ENCODE measurements around the gene WHAMM.
"Not testable (repeated sequence)": the region's sequence is repeated elsewhere in the genome, so short reads cannot be mapped to it uniquely, and the experiment has no call there.

Gene WHAMM

DNA sequence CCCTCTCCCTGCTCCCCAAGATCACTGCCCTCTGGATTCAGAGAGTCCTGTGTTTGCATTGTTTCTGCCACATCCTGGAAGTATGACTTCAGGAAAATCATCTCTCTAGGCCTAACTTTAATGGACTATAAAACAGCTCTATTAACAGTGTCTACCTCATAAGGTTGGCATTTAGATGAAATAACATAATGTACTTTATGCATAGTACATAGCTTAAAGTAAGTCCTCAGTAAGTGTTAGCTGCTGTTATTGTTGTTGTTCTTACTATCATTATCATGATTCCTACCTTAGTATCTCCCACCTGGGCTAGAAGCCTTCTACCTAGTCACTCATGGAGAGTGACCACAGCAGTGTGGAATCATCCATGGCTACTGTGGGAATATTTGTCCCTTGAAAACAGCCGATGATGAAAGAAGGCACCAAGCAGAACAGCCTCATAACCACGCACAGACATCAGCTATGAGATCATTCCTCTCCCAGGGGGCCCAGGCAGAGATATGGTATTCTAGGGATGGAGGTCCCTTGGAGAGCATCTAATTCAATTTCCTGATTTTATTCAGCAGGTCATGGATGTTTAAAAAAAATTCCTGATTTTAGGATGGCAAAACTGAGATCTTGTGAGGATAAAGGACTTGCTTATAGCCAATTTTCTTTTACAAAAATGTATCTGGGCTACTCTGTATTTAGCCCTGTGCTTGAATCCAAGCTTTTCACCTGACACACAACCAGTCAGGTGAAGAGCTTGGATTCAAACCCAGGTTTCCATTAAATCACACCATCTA, 5.4 kb upstream of the WHAMM start:
- no peak for DNase-seq

DNA sequence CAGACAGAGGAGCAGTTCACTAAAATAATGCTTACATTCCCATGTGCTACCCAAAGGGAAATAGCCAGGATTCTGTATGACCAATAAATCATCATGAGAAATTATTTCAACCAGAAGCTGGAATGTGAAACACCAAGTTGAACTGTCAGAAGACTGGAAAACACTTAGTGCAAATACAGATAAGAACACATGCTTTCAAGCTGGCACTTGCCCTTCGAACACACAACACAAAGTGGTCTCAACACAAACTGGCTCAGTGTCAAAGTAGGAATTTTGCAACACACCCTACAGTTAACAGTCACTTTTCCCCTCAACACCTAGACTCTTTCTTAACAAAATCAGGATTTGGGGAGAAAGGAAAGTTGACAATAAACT, 4.9 kb upstream of the WHAMM start:
- no peak for DNase-seq

DNA sequence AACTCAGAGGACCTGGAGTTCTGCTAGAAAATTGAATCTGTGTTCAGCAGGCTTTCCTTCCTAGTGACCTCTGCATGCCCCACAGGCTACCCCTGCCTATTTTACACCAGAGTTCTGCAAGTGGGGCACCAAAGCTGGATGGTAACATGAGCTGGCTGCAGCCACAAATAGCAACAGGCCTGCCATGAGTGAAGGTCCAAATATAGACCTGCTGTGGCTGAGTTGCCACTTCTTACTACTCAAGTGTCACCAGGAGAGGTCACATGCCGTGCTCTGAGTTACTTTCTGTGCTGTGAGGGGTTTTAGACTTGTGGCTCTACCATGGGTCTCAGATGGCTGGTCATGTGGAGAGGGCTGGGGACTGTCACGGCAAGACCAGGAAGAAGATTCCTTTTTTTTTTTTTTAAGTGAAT, 3.4 kb upstream of the WHAMM start, which contains the start of gene FSD2:
Gene FSD2 (minus strand): TSS at position 76 of the 413 bp plus-strand sequence. CDS start 18,679 bp downstream, outside the sequence.
- peak; percentile 76 for DNase-seq

DNA sequence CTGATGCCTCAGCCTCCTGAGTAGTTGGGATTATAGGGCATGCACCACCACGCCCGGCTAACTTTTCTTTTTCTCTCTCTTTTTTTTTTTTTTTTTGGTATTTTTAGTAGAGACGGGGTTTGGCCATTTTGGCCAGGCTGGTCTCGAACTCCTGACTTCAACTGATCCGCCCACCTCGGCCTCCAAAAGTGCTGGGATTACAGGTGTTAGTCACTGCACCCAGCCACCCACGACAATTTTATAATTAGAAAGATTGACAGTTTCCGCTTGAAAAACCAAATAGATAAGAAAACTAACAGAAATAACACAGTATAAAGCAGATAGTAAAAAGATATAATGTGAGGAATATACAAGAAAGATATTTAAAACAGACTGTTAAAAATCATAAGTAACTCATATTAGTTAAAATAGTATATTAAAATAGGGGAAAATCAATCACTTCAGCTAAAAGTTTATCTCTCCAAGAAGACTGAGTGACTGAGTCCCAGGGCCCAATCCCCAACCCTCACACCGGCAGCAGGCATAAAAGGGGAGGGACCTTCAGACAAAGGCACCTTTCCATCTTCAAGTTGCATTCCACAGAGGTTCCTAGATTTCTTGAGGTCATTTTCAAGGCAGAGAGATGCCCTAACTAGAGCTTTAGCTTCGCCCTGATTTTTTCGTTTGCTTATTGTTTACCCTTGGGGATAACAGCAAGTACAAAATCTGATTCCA, 1.4 kb upstream of the WHAMM start:
- no peak for DNase-seq

DNA sequence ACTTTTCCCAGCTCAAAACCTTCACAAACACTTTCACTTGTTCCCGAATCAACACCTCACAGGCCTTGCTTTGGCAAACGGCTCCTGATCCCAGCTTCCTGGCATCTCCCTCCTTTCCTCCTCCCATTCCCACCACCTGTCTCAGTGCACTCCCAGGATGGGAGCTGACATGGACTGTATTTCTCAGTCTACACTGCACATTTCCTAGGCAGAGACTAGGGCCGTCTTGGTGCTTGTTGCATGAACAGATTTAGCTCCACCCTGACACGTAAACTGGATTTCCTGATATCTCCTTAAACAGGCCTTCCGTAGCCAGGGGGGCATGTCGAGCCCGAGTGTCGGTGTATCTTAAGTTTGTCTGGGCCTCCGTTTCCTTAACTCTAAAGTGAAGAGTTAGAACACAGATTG, 790 bp upstream of the WHAMM start:
- peak; percentile 3 for DNase-seq

DNA sequence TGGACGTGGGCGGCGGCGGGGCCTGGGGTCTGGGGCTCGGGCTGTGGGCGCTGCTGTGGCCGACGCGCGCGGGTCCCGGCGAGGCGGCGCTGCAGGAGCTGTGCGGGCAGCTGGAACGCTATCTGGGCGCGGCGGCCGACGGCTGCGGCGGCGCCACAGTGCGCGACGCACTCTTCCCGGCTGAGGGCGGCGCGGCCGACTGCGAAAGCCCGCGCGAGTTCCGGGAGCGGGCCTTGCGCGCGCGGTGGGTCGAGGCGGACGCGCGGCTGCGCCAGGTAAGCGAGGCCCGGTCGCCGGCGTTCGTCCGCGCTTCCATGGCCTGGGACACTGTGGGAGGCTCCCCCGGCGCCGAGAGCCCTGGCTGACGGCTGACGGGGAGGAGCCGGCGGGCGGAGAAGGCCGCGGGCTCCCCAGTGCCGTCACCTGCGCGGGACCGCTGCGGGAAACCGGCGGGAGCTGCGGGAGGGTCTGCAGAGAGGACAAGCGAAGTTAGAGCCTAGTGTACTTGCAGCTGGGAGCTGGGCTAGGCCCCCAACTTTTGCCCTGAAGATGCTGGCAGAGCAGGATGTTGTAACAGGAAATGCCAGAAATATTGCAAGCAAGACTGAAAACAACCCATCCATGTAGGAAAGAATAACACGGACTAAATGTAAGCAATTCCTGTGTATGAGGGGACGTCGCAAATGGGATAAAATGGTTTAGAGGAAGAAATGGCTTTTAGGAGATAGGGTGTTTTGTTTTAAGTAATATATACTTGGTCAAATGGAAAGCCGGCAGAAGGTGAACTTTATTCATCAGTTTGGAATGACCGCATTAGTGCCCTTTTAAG, 847 bp downstream of the WHAMM start:
- DNase-seq, result peak; percentile 52

DNA sequence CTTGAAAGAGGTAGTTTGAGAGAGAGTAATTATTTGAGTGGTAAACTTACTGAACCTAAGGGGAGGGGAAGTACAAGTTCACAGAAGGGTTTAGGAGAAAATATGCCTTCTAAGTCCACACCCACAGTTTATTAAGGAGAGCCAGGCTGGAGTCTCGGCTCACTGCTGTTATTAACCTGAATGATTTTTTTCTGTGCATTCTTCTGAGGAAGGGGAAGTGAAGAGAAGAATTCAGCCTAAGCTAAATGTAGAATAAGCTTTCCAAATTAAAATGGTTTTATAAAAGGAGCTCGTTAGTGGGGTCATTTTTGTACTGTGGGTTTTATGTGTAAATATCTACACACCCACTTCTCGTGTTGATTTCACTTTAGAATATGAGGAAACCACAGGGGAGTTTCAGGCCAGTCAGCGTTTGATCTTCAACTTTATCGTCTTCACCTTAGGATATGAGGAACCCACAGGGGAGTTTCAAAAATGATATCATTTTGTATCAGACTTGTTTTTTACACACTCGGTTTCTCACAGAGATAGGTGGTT, 1.5 kb downstream of the WHAMM start:
- DNase-seq, result peak; percentile 48

DNA sequence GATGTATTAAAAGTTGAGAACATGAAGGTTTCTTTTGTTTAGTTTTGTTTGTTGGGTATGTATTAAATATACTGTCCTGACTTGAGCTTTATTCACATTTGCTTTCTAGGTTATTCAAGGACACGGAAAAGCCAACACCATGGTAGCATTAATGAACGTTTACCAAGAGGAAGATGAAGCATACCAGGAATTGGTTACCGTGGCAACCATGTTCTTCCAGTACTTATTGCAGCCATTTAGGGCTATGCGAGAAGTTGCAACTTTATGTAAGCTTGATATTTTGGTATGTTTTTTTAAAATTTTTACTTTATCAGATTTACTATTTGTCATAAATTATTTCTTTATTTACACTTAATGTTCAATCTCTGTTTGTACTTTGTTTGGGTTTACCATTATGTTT, 3.6 kb downstream of the WHAMM start:
- DNase-seq, result no peak

DNA sequence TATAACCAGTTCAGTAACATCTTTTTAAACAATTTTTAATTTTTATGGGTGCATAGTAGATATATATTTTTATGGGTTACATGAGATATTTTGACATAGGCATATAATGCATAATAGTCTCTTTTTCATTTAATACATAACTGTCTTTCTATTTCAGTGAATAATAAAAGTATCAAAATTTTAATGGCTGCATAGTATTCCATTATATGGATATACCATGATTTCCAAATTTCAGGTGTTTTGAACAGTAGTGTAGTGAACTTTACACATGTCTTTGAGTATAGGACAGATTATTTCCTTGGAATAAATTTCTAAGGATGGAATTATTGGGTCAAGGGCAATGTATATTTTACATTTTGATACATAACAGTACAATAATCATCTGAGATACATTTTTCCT, 10.7 kb downstream of the WHAMM start:
- DNase-seq, result no peak

DNA sequence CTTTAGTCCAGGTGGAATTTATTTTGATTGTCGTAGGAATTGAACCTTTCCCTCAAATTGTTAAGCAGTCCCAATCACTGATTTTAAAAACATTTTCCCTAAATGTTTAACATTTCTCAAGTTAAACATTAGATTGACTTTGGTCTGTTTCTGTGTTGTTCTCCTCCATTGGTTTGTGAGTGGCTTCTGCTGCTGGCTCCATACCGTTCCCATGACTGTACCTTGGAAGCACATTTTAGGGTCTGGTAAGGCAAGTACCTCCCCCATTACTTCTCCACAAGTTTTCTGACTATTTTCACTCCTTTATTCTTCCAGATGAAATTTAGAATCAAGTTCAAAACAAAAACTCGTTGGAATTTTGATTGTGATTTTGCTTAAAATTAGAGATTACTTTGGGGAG, 12.0 kb downstream of the WHAMM start:
- DNase-seq, result not testable (repeated sequence)

DNA sequence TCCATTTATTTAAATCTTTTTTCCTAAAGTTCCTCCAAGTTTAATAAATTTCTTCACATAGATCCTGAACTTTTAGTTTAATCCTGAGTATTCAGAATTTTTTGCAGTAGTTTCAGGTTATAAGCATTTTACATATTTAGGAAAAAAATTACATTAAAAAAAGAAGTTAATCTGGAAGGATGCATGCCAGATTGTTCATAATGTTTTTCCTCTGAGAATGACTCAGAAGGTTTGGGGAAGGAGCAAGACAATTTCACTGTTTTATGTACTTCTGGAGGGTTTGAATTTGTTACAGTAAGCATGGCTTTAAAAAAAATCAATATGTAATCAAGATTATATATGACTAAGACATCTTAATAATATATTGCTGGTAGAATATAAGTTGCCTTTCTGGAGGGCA, 12.4 kb downstream of the WHAMM start:
- not testable (repeated sequence) for DNase-seq

DNA sequence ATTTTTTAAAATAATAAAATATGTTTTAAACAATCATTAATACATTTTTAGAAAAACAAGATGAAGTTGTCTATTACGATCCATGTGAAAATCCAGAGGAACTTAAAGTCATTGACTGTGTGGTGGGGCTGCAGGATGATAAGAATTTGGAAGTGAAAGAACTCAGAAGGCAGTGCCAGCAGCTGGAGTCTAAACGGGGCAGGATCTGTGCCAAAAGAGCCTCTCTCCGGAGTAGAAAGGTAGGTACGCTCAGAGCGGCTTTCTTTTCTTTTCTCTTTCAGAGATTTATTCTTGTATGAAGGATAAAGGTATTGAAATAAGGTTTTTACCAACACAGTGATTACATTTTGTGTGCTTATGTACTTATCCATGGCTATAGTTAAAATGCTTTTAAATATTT, 13.6 kb downstream of the WHAMM start:
- DNase-seq, result no peak

DNA sequence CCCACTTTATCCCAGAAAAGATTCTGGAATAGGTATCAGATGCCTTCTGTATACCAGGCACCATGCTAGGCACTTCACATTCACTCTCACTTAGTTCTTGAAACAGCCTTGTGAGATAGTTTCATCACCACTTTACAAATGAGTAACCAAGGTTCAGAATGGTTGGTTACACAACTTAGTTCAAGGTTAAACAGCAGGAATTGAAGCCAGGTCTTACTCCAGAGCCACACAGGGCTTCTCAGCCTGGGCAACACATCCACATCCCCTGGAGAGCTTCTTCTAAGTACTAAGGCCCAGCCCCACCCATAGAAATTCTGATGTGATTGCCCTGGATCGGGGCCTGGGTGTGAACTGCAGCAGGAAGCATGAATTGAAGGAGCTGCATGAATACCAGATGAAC, 18.6 kb downstream of the WHAMM start:
- DNase-seq, result no peak

DNA sequence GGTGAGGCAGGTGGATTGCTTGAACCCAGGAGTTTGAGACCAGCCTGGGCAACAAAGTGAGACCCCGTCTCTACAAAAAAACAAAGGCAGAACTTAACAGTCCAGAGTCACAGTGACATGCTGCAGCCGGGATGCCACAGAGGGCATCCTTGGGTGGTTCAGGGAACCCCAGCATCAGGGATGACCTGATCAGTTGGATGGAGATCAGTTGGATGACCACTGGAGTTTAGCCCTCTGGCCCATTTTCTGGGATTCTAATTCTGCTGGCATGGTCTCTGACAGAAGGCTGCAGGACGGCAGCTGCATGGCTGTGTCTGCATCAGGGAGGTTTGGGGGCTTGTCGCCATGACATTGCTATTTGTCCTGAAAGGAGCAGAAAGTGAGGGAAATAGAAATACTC, 19.8 kb downstream of the WHAMM start:
- DNase-seq, result no peak

DNA sequence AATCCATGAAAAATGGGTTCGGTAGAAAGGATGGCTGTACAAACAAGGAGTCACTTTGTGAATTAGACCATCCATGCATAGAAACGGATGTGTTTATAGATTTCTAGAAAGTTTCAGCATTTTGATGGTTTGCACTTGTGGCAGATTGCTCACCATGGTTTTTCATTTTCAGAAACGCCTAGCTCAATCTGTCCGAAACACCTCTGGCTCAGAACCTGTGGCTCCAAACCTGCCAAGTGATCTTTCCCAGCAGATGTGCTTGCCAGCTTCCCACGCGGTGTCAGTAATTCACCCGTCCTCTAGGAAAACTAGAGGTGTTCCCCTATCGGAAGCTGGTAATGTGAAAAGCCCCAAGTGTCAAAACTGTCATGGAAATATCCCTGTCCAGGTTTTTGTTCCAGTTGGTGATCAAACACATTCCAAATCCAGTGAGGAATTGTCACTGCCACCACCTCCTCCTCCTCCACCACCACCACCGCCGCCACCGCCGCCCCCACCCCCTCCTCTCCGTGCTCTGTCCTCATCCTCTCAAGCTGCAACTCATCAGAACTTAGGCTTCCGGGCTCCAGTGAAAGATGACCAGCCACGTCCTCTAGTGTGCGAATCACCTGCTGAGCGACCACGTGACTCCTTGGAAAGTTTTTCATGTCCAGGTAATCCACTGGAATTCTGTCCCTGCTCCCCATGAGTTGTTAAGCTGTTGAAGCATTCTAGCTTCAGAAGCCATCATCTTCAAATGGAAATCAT, 21.2 kb downstream of the WHAMM start:
- DNase-seq, result no peak

DNA sequence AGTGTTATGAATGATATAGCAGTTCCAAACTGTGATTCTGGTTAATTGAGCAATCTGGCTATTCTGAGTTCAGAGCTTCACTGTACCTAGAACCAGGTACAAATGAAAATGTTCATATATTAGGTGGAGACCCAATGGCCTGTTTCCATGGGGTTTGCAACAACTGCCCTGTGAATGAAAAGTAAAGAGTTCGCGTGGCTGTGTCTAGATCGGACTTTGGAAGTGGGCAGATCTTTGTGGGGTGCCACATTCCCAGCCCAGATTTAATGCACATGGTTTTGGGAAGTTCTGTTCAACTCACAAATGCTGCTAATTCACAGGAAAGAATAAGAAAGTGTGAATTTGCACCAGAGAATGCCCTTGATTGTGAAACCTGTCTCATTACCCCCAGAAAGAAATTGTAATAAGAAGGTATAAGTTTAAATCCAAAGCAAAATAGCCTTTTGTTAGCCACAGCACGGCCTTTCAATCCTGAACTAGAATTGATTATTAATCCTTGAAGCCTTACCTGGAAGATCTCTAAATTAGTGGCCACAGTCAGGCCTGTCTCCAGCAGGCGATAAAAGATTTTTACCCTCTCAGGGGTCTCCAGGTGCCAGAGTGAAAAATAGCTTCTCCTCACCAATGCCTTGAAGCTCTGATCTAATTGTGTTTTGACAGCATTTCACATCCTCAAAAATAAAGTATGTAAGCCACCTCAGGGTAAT, 22.6 kb downstream of the WHAMM start:
- DNase-seq, result no peak

DNA sequence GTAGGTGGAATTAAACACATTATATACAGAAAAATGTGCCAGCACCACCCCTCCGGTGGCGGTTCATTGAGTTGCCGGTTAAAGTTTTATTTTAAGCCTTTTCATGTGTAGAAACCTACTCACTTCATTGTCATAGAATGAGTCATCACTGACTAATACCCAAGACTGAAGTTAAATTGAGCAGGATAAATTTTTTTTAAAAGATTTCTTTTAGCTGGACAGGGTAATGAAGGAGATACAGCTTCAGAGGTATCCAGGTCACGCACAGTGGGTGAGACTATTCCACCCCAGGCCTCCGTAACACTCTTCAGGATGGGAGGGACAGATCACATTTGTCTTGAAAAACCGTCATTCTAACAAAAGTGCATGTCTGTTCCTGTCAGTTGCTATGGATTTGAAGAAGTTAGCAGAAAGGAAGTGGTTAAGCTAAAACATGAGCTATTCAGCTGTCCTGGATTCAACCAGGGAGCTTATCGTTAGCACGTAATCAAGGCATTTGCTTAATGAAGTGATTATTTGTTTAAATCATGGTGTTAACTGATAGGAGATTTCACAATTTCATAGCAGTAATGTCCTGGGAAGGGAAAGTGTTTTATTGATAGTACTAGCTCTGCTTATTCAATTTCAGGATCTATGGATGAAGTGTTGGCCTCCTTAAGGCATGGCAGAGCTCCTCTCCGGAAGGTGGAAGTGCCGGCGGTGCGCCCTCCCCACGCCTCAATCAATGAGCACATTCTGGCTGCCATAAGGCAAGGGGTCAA, 23.4 kb downstream of the WHAMM start:
- DNase-seq, result no peak

DNA sequence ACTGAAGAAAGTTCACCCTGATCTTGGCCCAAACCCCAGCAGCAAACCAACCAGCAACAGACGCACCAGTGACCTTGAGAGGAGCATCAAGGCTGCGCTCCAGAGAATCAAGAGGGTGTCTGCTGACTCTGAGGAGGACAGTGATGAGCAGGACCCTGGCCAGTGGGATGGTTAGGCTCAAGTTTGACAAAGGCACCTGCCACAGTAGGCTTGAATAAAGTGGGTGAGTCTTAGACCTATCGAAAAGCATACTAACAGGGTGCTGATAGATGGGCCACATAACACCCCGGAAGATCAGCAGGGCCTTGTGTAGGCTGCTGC, 23.9 kb downstream of the WHAMM start:
- no peak for DNase-seq

DNA sequence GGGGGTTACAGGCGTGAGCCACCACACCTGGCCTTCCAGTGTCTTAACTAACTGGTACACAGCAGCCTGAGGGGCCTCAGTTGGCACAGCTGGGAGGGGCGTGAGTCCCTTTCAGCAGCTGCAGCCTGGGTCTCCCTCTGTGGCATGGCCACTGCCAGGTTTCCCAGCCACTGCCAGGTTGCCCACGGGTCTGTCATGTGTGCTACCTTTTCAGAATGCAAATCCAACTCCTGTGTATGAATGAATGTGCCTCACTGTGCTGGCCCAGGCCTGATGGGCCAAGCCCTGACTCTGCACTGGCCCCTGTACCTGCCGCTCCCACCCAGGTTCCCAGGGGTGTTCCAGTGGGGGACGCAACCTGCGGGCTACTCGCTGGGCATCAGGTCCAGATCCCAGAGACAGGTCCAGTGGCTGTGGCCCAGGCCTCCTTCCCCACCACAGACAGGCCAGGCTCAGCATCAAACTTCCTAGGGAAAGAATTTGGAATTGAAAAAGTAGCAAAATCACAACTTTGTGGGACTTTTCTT, 26.0 kb downstream of the WHAMM start:
- no peak for DNase-seq

DNA sequence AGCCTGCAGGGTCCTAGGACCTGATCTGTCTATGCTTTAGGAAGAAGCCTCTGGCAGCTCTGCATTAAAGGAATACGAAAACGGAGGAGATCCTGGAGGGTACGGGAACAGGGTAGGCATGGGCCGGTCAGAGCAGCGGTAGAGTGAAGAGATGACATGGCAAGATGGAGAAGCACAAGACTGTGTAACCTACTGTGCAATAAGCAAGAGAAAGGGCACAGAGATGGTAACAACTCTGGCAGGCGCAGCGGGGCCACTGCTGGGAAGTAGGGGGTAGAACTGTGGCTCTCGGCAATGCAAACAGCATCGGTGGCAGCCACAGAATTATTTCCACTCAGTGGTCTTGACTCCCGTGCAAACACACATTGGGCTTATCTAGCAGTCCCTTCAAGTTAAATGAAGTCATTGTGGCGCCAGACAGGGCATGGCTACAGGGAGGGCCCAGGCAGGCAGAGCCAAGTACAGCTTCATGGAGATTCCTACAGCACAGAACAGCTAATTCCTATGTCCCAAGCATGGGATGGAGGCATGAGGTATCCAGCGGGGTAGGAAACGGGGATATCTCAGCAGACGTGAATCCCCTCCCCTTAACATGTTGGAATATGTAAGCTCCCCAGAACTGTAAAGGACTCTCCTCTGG, 28.8 kb downstream of the WHAMM start:
- DNase-seq, result no peak

DNA sequence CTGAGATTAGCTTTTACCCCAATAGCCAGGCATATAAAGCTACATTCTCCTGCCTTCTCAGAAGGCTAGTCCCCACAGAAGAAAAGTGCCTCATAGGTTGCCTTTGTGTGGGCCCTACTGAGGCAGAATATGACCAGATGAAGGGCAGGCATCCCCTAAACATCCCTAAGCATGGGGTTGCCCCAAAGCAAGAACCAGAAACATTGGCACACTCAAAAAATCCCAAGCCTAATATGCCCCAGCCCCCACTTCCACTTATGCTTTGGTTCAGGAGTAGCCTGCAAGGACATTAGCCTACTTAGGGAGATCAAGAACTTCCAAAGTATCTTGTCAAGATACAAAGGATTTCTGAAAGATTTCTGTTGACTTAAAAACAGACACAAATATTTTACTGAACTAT, 29.7 kb downstream of the WHAMM start:
- no peak for DNase-seq

All from RPMI8226 (cell line).